GM18502 (cell line): Measurements from ENCODE around the gene DVL1.

Source experiments
- ATAC-seq: cut with Tn5 transposase; IDR thresholded peaks from one replicate; pipeline ENCODE4 v1.9.1; 2021; ENCODE audit warnings: mild to moderate bottlenecking; ENCODE audit not compliant: unreplicated experiment, poor library complexity

DVL1 gene

GRCh38 chr1:1291023-1291528 is 58.1 kb downstream of the DVL1 start:
- no peak for ATAC-seq

- no peak for ATAC-seq
These were observed 58.9 kb downstream of the DVL1 start for GRCh38 chr1:1290238-1290731.

- no peak for ATAC-seq
These were observed 61.7 kb downstream of the DVL1 start for GRCh38 chr1:1287288-1288110.

- no peak for ATAC-seq
These were observed 62.6 kb downstream of the DVL1 start for GRCh38 chr1:1286313-1287261.

GRCh38 chr1:1285611-1286311 is 63.5 kb downstream of the DVL1 start:
- ATAC-seq: no peak
